ENCODE measurements around the gene P2RY14. TPM values are rescaled to one million over a fixed set of nuclear protein-coding genes. Genes with fewer than 3 reads are reported as not detected.

P2RY14 gene
- polyA plus RNA-seq: 2.8 TPM
- long read RNA-seq, donor 1: 0 reads
- long read RNA-seq, donor 2: 0 reads
- long read RNA-seq, donor 3: 0 reads
- long read RNA-seq, donor 4: 0 reads
- long read RNA-seq, donor 5: 0 reads
- long read RNA-seq, donor 6, partial matches to known transcripts: 0 of 1 reads
- long read RNA-seq, donor 6, other reads (novel, unspliced or antisense): 0 of 1 reads
- long read RNA-seq, donor 7, partial matches to known transcripts: 0 of 1 reads
- long read RNA-seq, donor 7, other reads (novel, unspliced or antisense): 0 of 1 reads
- long read RNA-seq, donor 8: 0 reads
- long read RNA-seq, donor 9, partial matches to known transcripts: 0 of 2 reads
- long read RNA-seq, donor 9, other reads (novel, unspliced or antisense): 0 of 2 reads
- long read RNA-seq, donor 10: 0 reads
- long read RNA-seq, donor 11, partial matches to known transcripts: 0 of 2 reads
- long read RNA-seq, donor 11, other reads (novel, unspliced or antisense): 0 of 2 reads

GRCh38 chr3:151278230-151278629, at the start of gene P2RY14:
TSS of gene P2RY14 (minus strand) at chr3:151278542. CDS start at chr3:151214316, 64,226 bp downstream.
- no peak within 1 kb of the TSS for H3K4me3 ChIP-seq (ENCODE audit: low read length)
- H3K4me1 ChIP-seq (ENCODE audit: control insufficient read depth, insufficient read depth, low read length): no peaks in the 10 kb centered on the region
- H3K9me3 ChIP-seq (ENCODE audit: control insufficient read depth, low read depth, low read length): no peaks in the 10 kb centered on the region
- no CpG with 5 or more reads among the region's 4 CpGs for whole genome bisulfite sequencing (ENCODE audit: insufficient coverage, low lambda C conversion rate)
- H3K36me3 ChIP-seq (ENCODE audit: control insufficient read depth, insufficient read depth, low read length): no peaks in the 10 kb centered on the region
- no peaks in the 10 kb centered on the region for H3K27me3 ChIP-seq (ENCODE audit: control insufficient read depth, insufficient read depth, low read length)
- DNase-seq: no peak
- no peak within 1 kb of the TSS for H3K27ac ChIP-seq (ENCODE audit: low read length)

- Histone ChIP-seq H3K27ac (ENCODE audit: low read length) (no peak overlapping the region), H3K36me3 (ENCODE audit: control insufficient read depth, insufficient read depth, low read length) (no peaks in the 10 kb centered on the region), H3K9me3 (ENCODE audit: control insufficient read depth, low read depth, low read length) (no peaks in the 10 kb centered on the region), H3K4me3 (ENCODE audit: low read length) (no peak overlapping the region), H3K4me1 (ENCODE audit: control insufficient read depth, insufficient read depth, low read length) (no peaks in the 10 kb centered on the region), H3K27me3 (ENCODE audit: control insufficient read depth, insufficient read depth, low read length) (no peaks in the 10 kb centered on the region)
- 41% methylated on average over 2 of the region's 3 CpGs for WGBS (ENCODE audit: insufficient coverage, low lambda C conversion rate)
- DNase-seq: no peak
These were observed 49.3 kb upstream of the P2RY14 start for GRCh38 chr3:151327571-151328198.

GRCh38 chr3:151322511-151322910, 44.2 kb upstream of the P2RY14 start:
- no peaks in the 10 kb centered on the region for H3K9me3 ChIP-seq (ENCODE audit: control insufficient read depth, low read depth, low read length)
- no peaks in the 10 kb centered on the region for H3K36me3 ChIP-seq (ENCODE audit: control insufficient read depth, insufficient read depth, low read length)
- DNase-seq: no peak
- H3K4me3 ChIP-seq (ENCODE audit: low read length): no peak overlapping the region
- WGBS (ENCODE audit: insufficient coverage, low lambda C conversion rate): 100% methylated on average over 1 of the region's 1 CpG
- H3K27me3 ChIP-seq (ENCODE audit: control insufficient read depth, insufficient read depth, low read length): no peaks in the 10 kb centered on the region
- no peak overlapping the region for H3K27ac ChIP-seq (ENCODE audit: low read length)
- no peaks in the 10 kb centered on the region for H3K4me1 ChIP-seq (ENCODE audit: control insufficient read depth, insufficient read depth, low read length)

GRCh38 chr3:151321526-151321925, 43.2 kb upstream of the P2RY14 start:
- 80% methylated on average over 1 of the region's 1 CpG for WGBS (ENCODE audit: insufficient coverage, low lambda C conversion rate)
- no peaks in the 10 kb centered on the region for H3K27me3 ChIP-seq (ENCODE audit: control insufficient read depth, insufficient read depth, low read length)
- DNase-seq: no peak
- H3K27ac ChIP-seq (ENCODE audit: low read length): no peak overlapping the region
- no peaks in the 10 kb centered on the region for H3K4me1 ChIP-seq (ENCODE audit: control insufficient read depth, insufficient read depth, low read length)
- H3K36me3 ChIP-seq (ENCODE audit: control insufficient read depth, insufficient read depth, low read length): no peaks in the 10 kb centered on the region
- no peak overlapping the region for H3K4me3 ChIP-seq (ENCODE audit: low read length)
- no peaks in the 10 kb centered on the region for H3K9me3 ChIP-seq (ENCODE audit: control insufficient read depth, low read depth, low read length)

- WGBS (ENCODE audit: insufficient coverage, low lambda C conversion rate): no CpG with 5 or more reads among the region's 2 CpGs
- no peaks in the 10 kb centered on the region for H3K4me1 ChIP-seq (ENCODE audit: control insufficient read depth, insufficient read depth, low read length)
- H3K27ac ChIP-seq (ENCODE audit: low read length): no peak overlapping the region
- DNase-seq: no peak
- H3K36me3 ChIP-seq (ENCODE audit: control insufficient read depth, insufficient read depth, low read length): no peaks in the 10 kb centered on the region
- H3K27me3 ChIP-seq (ENCODE audit: control insufficient read depth, insufficient read depth, low read length): no peaks in the 10 kb centered on the region
- H3K4me3 ChIP-seq (ENCODE audit: low read length): no peak overlapping the region
- no peaks in the 10 kb centered on the region for H3K9me3 ChIP-seq (ENCODE audit: control insufficient read depth, low read depth, low read length)
These were observed 41.8 kb upstream of the P2RY14 start for GRCh38 chr3:151320131-151320530.

- H3K27ac ChIP-seq (ENCODE audit: low read length): no peak overlapping the region
- no peaks in the 10 kb centered on the region for H3K27me3 ChIP-seq (ENCODE audit: control insufficient read depth, insufficient read depth, low read length)
- H3K9me3 ChIP-seq (ENCODE audit: control insufficient read depth, low read depth, low read length): no peaks in the 10 kb centered on the region
- DNase-seq: no peak
- no peaks in the 10 kb centered on the region for H3K4me1 ChIP-seq (ENCODE audit: control insufficient read depth, insufficient read depth, low read length)
- WGBS (ENCODE audit: insufficient coverage, low lambda C conversion rate): no CpG with 5 or more reads among the region's 4 CpGs
- H3K36me3 ChIP-seq (ENCODE audit: control insufficient read depth, insufficient read depth, low read length): no peaks in the 10 kb centered on the region
- no peak overlapping the region for H3K4me3 ChIP-seq (ENCODE audit: low read length)
These were observed 41.3 kb upstream of the P2RY14 start for GRCh38 chr3:151319628-151320027.

GRCh38 chr3:151318991-151319390, 40.6 kb upstream of the P2RY14 start:
- Histone ChIP-seq H3K4me1 (ENCODE audit: control insufficient read depth, insufficient read depth, low read length) (no peaks in the 10 kb centered on the region), H3K27me3 (ENCODE audit: control insufficient read depth, insufficient read depth, low read length) (no peaks in the 10 kb centered on the region), H3K9me3 (ENCODE audit: control insufficient read depth, low read depth, low read length) (no peaks in the 10 kb centered on the region), H3K4me3 (ENCODE audit: low read length) (no peak overlapping the region), H3K36me3 (ENCODE audit: control insufficient read depth, insufficient read depth, low read length) (no peaks in the 10 kb centered on the region), H3K27ac (ENCODE audit: low read length) (no peak overlapping the region)
- no peak for DNase-seq
- 83% methylated on average over 2 of the region's 7 CpGs for WGBS (ENCODE audit: insufficient coverage, low lambda C conversion rate)

- no peaks in the 10 kb centered on the region for H3K27me3 ChIP-seq (ENCODE audit: control insufficient read depth, insufficient read depth, low read length)
- H3K4me3 ChIP-seq (ENCODE audit: low read length): no peak overlapping the region
- no peak for DNase-seq
- H3K36me3 ChIP-seq (ENCODE audit: control insufficient read depth, insufficient read depth, low read length): no peaks in the 10 kb centered on the region
- H3K4me1 ChIP-seq (ENCODE audit: control insufficient read depth, insufficient read depth, low read length): no peaks in the 10 kb centered on the region
- no peaks in the 10 kb centered on the region for H3K9me3 ChIP-seq (ENCODE audit: control insufficient read depth, low read depth, low read length)
- no peak overlapping the region for H3K27ac ChIP-seq (ENCODE audit: low read length)
These were observed 40.0 kb upstream of the P2RY14 start for GRCh38 chr3:151318313-151318712.

GRCh38 chr3:151316267-151316991, 38.1 kb upstream of the P2RY14 start, which contains the start of gene GPR87:
TSS of gene GPR87 (minus strand) at chr3:151316820. CDS start at chr3:151300100, 16,720 bp downstream.
- WGBS (ENCODE audit: insufficient coverage, low lambda C conversion rate): 77% methylated on average over 4 of the region's 7 CpGs
- Histone ChIP-seq H3K36me3 (ENCODE audit: control insufficient read depth, insufficient read depth, low read length) (no peaks in the 10 kb centered on the region), H3K4me3 (ENCODE audit: low read length) (no peak within 1 kb of the TSS), H3K27ac (ENCODE audit: low read length) (no peak within 1 kb of the TSS), H3K9me3 (ENCODE audit: control insufficient read depth, low read depth, low read length) (no peaks in the 10 kb centered on the region), H3K27me3 (ENCODE audit: control insufficient read depth, insufficient read depth, low read length) (no peaks in the 10 kb centered on the region), H3K4me1 (ENCODE audit: control insufficient read depth, insufficient read depth, low read length) (no peaks in the 10 kb centered on the region)
- no peak for DNase-seq

- 100% methylated on average over 1 of the region's 2 CpGs for WGBS (ENCODE audit: insufficient coverage, low lambda C conversion rate)
- Histone ChIP-seq H3K4me1 (ENCODE audit: control insufficient read depth, insufficient read depth, low read length) (no peaks in the 10 kb centered on the region), H3K36me3 (ENCODE audit: control insufficient read depth, insufficient read depth, low read length) (no peaks in the 10 kb centered on the region), H3K4me3 (ENCODE audit: low read length) (no peak overlapping the region), H3K27me3 (ENCODE audit: control insufficient read depth, insufficient read depth, low read length) (no peaks in the 10 kb centered on the region), H3K27ac (ENCODE audit: low read length) (no peak overlapping the region), H3K9me3 (ENCODE audit: control insufficient read depth, low read depth, low read length) (no peaks in the 10 kb centered on the region)
- no peak for DNase-seq
These were observed 37.5 kb upstream of the P2RY14 start for GRCh38 chr3:151315846-151316245.
